ENCODE measurements around the gene OSBPL2.

OSBPL2 gene

GRCh38 chr20:62234339-62234738 lies 4.0 kb upstream of the OSBPL2 start:
- DNase-seq (ENCODE audit: low read depth in 3 of 3): no peak

GRCh38 chr20:62235001-62235776 lies 3.1 kb upstream of the OSBPL2 start:
- DNase-seq (ENCODE audit: low read depth in 3 of 3): no peak

GRCh38 chr20:62235777-62236157 lies 2.6 kb upstream of the OSBPL2 start:
- DNase-seq (ENCODE audit: low read depth in 3 of 3): no peak

- no peak for DNase-seq (ENCODE audit: low read depth in 3 of 3)
These were observed 2.1 kb upstream of the OSBPL2 start for GRCh38 chr20:62236200-62236599.

- DNase-seq (ENCODE audit: low read depth in 3 of 3): no peak
These were observed 1.4 kb upstream of the OSBPL2 start for GRCh38 chr20:62236766-62237513.

- no peak for DNase-seq (ENCODE audit: low read depth in 3 of 3)
These were observed 864 bp upstream of the OSBPL2 start for GRCh38 chr20:62237514-62237800.

GRCh38 chr20:62238569-62239277 lies 402 bp downstream of the OSBPL2 start:
- DNase-seq (ENCODE audit: low read depth in 3 of 3): no peak

GRCh38 chr20:62239278-62239879 lies 1.1 kb downstream of the OSBPL2 start:
- no peak for DNase-seq (ENCODE audit: low read depth in 3 of 3)

- no peak for DNase-seq (ENCODE audit: low read depth in 3 of 3)
These were observed 1.8 kb downstream of the OSBPL2 start for GRCh38 chr20:62240020-62240685.

- no peak for DNase-seq (ENCODE audit: low read depth in 3 of 3)
These were observed 3.2 kb downstream of the OSBPL2 start for GRCh38 chr20:62241506-62241905.

- no peak for DNase-seq (ENCODE audit: low read depth in 3 of 3)
These were observed 3.9 kb downstream of the OSBPL2 start for GRCh38 chr20:62242176-62242575.

- DNase-seq (ENCODE audit: low read depth in 3 of 3): no peak
These were observed 4.8 kb downstream of the OSBPL2 start for GRCh38 chr20:62243106-62243505.

- DNase-seq (ENCODE audit: low read depth in 3 of 3): no peak
These were observed 5.7 kb downstream of the OSBPL2 start for GRCh38 chr20:62243906-62244515.

- DNase-seq (ENCODE audit: low read depth in 3 of 3): no peak
These were observed 6.4 kb downstream of the OSBPL2 start for GRCh38 chr20:62244644-62245108.

GRCh38 chr20:62245911-62246280 lies 7.6 kb downstream of the OSBPL2 start:
- no peak for DNase-seq (ENCODE audit: low read depth in 3 of 3)

- no peak for DNase-seq (ENCODE audit: low read depth in 3 of 3)
These were observed 8.1 kb downstream of the OSBPL2 start for GRCh38 chr20:62246431-62246830.

- no peak for DNase-seq (ENCODE audit: low read depth in 3 of 3)
These were observed 8.7 kb downstream of the OSBPL2 start for GRCh38 chr20:62246872-62247652.

GRCh38 chr20:62248890-62249560 lies 10.7 kb downstream of the OSBPL2 start:
- no peak for DNase-seq (ENCODE audit: low read depth in 3 of 3)

- no peak for DNase-seq (ENCODE audit: low read depth in 3 of 3)
These were observed 14.1 kb downstream of the OSBPL2 start for GRCh38 chr20:62252342-62252966.

GRCh38 chr20:62253398-62253797 lies 15.1 kb downstream of the OSBPL2 start:
- no peak for DNase-seq (ENCODE audit: low read depth in 3 of 3)

All from stimulated activated CD4-positive, alpha-beta T cell treated with anti-CD3 and anti-CD28 coated beads, TNF-alpha, amount 100 ng/mL, for 4 hours (primary cell).